HG03378 (cell line): ENCODE data around the gene BUB1B.
"Not testable (repeated sequence)": the region's sequence is repeated elsewhere in the genome, so short reads cannot be mapped to it uniquely, and the experiment has no call there.

Source experiments
- ATAC-seq: cut with Tn5 transposase; IDR thresholded peaks from one replicate; pipeline ENCODE4 v1.9.1; 2021; ENCODE audit warnings: mild to moderate bottlenecking, moderate library complexity; ENCODE audit not compliant: unreplicated experiment

The BUB1B gene

DNA sequence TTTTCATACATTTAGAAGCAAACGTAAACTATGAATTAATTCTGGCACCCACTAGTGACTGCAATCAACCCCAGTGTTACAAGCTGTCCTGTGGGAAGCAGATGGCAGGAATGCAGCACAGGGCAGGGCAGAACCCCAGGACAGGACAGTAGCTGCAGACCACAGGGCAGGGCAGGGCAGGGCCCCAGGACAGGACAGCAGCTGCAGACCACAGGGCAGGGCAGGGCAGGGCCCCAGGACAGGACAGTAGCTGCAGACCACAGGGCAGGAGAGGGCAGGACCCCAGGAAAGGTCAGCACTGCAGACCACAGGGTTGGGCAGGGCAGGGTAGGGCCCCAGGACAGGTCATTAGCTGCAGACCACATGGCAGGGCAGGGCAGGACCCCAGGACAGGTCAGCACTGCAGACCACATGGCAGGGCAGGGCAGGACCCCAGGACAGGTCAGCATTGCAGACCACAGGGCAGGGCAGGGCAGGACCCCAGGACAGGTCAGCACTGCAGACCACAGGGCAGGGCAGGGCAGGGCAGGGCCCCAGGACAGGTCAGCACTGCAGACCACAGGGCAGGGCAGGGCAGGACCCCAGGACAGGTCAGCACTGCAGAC is 24.9 kb upstream of the BUB1B start:
- ATAC-seq: not testable (repeated sequence)

DNA sequence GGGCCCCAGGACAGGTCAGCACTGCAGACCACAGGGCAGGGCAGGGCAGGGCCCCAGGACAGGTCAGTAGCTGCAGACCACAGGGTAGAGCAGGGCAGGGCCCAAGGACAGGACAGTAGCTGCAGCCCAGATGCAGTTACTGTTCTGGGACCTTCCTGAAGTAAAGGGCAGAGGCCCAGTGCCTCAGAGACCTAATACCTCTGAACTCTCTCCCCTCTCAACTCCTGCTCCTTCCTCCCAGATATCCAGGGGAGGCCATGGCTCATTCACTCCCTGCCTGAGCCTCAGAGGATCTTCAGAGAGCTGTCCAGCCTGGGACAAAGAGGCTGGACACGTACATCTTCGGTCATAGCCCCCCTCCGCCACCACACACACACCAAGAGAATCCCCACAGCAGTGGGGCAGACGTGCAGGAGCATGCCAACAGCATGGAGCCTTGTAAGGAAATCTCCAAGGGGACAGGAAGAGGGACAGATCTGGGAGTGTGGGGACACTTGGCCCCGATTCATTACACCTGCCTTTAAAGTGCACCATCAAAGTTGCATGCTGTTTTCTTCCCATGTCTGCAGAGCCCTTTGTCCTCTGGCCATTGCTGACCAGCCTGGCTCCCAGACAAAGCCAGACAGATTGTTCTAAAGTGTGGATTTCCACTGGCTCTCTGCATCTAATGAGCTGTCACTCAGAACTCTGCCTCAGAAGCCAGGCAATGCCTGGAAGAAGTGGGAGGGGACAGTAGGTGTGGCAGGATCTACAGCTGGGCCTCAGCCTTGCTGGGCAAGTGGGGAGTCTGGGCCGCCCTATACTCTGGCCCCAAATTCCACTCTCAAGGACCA is 24.2 kb upstream of the BUB1B start:
- ATAC-seq: no peak

DNA sequence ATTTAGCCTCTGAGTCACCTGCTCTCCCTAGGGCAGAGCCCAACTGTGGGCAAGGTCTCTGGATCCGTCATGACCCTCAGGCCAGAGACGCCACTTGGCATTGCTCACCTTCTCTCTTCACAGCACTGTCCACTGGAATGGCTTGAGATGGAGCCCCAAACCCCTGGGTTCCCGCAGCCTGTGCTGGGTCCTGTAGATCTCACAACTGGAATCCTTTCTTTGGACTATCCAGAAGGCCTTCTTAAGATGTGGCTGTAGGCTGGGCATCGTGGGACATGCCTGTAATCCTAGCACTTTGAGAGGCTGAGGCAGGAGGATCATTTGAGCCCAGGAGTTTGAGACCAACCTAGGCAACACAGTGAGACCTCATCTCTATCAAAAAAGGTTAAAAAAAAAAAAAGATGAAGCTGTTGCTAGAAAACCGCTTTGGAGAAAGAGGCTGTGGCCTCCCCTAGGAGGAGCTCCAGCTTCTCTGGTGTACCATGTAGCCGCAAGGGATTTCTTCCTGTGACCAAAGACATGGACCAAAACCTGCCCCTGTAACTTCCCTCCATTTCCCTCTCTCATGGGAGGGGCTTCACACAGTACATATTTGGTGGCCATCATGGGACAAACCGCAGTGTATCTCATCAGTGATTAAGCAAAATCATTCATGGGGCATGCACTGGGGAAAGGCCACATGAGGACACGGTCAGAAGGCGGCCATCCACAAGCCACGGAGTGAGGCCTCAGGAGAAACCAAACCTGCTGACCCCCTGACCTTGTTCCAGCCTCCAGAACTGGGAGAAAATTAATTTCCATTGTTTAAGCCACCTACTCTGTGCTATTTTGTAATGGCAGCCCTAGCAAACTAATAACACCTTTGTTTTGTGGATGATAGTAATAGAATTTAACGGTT is 23.3 kb upstream of the BUB1B start:
- no peak for ATAC-seq

DNA sequence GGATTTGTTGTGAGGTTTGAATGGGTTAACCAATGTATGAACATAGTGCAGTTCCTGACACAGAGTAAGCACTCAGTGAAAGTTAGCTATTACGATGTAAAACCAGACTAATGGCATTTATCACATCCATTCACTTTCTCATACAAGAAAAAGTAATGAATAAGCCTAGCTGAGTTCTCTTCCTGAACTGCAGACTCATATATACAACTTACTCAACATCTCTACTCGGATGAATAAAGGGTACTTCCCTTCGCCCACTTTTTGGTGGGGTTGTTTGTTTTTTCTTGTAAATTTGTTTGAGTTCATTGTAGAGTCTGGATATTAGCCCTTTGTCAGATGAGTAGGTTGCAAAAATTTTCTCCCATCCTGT is 22.7 kb upstream of the BUB1B start:
- not testable (repeated sequence) for ATAC-seq

DNA sequence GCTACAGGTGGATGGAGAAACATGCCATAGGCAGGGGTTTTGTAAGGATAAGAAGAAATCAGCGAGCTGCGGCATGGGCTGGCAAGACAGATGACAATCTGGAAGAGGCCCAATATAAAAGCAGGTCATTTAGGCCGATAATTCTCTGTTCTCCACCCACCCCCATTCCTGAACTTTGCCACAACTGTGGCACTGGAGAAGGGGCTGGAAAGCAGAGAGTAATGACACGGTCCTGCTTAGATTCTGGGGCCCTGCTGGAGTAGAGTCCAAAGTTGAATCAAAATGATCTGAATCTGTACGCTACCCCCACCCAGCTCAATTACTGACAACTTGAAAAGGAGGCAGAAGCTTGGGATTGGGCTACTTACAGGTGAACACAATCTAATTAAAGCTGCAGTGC is 18.4 kb upstream of the BUB1B start:
- ATAC-seq: no peak

DNA sequence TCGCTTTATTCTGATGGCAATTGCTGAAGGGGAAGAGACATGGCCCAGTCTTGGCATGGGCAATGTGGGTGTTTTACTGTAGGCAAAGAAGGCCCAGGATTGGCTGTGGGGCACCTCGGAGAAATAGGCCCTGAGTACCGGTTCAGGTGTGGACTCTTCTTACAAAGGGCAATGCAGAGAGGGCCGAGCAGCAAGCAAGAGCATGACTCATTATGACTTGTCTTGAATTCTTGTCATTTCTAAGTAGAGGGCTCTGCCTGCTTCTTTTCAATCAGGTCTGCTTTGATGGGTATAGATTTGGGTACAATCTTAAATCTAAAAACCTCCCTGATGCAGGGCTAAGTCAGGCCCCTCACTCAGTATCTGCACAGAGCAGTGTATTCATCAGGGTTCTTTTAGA is 14.8 kb upstream of the BUB1B start:
- no peak for ATAC-seq

DNA sequence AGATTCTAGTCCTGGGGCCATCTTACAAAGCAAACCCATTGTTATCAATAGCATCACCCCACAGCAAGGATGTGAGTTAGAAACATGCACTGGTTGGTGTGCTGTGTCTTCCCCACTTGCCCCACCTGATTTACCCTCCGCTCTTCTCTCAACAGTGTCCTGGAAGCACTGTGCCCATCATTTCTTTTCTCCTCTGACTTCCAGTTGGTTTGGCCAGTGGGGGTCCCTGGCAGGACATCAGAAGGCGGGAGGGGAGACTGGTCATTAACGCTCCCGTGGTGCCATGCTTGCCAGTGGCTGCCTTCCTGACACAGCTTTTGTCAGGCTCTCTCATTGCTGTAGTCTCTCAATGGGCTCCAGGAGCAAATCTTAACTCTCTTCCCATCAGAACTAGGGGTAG is 11.5 kb upstream of the BUB1B start:
- no peak for ATAC-seq

DNA sequence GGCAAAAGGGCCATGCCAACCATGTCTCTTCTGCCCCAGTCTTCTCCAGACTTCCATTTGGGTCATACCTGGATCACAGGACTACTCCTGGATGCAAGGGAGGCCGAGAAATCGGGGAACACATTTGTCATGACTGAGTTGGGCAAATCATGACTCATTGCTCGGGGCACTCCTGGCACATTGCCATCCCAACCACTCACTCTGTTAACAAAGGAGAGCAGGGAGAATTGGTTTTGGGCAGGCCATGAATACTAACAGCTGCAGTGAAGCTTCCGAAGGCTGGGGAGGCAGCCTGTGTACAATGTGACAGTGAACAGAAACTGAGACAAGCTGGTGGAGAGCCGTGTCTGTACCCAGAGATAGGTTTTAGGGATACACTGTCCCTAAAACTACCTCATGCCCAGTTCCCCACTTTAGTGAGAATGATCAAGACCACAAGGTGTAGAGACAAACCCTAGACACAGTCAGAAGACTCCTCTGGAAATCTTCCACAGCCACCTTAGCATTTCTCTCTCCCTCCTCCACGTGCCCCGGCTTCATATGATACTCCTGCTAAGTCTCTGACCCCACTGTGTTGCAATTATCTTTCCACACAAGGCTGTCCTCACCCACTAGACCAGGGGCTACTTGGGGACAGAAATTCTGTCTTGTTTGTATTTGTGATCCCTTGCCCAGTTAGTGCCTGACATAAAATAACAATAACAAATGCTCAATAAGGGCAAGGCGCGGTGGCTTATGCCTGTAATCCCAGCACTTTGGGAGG is 10.5 kb upstream of the BUB1B start:
- ATAC-seq: no peak

DNA sequence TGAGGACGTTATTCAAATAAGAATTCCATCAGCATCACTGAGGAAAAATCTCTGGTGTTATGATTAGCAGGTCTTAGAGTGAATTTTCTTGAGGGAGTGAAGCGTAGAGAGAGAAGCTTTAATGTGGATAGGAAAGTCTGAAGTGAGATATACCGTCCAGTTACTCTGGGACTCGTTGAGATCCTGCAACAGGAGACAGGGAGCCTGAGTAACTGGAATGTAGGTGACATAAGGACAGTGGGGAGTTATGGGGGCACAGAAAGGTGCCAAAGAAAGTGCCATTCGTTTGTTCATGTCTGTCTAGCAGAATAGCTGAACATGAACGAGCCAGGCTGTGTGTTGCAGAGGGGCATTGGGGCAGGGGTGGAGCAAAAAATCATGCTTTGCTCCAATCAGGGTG is 9.4 kb upstream of the BUB1B start:
- no peak for ATAC-seq

DNA sequence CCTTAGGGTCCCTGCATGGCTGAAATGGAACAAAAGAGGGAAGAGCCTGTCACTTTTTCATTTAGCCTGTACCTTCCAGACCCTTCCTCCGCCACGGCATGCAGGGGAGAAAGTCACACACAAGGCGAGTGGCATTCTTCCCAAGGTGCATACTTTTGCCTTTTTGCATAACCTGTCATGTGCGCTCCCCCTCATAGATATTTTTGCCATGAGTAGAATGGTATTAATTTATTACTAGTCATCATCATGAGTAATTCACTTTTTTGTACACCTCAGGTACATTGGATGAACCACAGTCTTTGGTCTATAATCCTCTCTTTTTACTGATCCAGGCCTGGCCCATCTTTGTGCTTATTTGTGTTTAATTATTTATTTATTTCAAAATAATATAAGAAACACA is 8.9 kb upstream of the BUB1B start:
- ATAC-seq: no peak

DNA sequence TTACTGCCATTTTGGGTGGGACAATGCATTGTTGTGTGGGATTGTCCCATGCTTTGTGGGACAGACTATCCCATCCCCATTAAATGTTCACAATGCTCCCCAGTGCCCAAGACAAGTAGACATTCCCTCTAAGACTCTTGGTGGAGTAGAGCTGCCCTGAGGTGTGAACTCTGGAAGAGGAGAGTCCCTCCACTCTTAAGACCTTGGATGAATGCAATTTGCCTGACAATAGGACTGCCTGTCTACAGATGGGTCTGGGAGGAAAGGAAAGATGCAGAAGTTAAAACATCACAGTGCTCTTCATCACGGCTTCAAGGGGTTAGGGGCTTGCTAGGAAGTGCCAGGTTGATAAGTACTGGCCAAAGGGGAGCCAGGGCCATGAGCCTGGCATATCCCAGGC is 6.0 kb upstream of the BUB1B start:
- ATAC-seq: not testable (repeated sequence)

DNA sequence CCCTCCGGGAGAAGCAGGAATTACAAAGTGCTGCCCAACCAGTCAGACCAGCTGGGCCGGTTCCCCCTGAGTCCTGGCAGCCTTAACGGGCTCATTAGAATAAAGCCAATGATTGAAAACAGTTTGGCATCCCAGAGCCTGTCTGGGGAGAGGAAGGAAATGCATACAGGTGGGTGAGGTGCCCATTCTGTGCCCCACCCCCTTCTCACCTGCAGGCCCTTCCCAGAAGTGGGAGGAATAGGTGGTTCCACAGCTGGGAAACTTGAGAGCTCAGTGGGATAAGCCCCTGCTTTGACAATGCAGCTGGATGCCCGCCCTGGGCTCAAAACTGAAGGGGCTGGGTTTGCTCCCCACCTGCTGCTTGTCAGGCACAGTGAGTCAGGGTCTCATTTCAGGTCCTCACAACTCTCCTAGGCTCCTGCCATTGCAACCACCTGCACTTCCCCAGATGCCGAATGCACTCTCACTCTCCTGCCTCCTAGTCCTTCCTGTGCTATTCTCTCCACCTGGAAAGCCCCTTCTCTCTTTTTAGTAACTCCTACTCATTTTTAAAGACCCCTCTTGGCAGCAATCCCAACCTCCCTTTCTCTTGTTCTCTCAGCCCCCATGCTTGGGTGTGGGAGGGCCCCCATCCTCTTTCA is 5.5 kb upstream of the BUB1B start:
- no peak for ATAC-seq

DNA sequence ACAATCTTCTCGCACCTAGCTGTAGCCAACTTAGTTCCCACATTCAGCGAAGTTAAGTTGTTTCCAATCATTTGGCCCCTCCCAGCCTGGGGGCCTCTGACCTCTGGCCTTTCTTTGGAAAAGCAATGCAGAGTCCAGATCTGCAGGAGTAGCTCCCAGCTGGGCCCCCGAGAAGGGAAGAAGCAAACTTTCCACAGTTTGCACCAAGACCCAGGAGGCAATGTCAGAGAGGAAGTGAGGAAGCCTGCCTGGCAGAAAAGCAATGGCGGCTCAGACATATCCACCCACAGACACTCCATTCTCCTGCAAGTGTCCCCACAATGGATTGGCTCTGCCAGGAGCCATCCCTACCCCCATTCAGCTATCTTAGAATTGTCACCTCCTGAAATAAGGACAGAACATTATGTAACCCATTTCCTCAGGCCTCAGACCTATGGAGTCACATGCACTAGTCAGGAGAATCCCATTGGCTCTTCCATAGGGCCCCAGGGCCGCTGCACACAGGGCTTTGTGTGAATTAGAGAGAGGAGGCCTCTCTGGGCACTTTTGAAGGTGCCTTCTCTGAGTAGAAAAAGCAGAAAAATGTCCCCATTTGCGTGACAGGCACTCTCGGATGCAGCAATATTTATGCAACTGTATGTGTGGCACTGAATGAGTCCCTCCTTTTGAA is 3.0 kb upstream of the BUB1B start:
- no peak for ATAC-seq

DNA sequence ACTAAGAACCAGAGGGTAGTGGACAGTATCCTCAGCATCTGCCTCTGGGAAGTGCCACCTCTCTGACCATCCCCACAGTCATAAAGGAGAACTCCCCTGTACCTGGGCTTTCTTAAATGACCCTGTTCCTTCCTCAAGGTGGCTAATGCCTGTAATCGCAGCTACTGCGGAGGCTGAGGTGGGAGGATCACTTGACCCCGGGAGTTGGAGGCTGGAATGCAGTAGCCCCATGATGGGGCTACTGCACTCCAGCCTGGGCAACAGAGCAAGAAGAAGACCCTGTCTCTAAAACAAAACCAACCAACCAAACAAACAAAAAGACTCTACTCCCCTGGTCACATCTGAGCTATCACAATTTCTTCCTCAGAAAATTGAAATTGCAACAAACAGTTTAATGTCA is 848 bp upstream of the BUB1B start:
- no peak for ATAC-seq

DNA sequence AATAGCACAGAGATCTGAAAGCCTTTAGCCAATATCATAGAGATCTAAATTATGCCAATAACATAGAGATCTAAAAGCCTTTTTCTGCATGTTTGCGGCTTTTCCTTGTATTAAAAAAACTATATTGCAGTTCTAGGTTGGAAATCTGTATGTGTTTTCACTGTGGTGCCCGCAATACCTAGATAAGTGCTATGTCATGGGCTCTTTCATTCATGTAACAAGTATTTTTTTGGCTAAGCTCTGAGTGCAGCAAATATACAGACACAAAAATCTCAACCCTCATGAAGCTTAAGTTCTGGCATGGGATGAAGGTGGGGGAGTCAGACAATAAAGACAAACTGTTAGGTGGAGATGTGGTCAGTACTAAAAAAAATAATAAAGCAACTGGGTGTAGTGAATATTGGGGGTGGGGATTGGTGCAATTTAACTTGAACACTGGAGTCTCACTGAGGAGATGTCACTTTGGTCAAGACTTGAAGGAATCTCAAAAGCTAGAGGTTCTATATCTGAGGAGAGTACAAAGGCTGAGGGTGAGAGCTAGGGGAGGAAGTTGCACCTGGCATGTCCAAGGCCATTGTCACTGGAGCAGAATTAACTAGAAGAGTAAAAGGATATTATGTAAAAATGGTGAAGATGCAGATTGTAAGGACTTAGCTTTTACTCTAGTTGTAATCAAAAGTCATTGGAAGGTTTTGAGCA is 973 bp downstream of the BUB1B start:
- ATAC-seq: no peak

DNA sequence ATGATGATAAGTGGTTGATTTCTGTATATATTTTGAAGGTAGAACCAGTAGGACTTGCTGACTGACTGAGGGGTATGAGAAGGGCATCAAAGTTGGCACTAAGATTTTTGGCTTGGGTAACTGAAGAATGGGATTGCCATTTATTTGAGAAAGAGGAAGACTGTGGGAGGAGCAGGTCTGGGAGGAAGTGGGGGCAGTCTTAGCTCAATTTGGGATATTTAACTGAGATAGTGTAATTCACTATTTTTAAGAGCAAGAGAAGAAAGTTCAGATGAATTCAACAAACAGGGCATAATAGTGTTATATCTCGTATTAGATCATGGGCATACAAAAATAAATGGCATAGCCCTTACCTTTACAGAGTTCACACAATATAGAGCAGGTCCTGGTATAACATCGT is 1.7 kb downstream of the BUB1B start:
- no peak for ATAC-seq

DNA sequence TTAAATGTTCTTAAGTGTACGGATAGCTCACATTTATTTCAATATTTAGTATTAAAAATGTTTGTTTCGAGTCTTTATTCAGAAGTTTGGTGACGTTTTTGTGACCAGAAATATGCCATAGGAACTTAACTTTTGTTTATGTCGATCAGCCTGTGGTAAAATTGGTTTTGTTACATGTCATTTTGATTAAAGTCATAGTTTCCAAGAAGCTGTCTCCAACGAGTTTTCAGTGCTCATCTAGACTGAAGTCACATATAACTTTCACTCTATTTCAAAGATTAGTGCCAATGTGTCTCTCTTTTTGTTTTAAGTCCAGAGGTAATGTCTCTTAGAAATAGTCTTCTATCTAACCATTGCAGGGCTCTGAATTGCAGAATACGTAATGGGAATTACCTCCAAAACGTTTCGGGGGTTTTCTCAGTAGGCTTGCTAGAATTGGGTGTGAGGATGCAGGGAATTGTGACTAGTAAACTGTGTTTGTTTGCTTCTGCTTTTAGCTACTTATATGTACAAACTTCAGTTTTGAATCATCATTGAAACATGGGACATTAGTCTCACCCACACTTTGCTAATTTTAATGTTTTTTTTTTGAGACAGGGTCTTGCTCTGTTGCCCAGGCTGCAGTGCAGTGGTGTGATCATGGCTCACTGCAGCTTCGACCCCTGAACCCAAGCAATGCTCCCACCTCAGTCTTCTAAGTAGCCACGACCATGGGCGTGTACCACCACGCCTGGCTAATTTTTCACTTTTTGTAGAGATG is 3.0 kb downstream of the BUB1B start:
- ATAC-seq: no peak

DNA sequence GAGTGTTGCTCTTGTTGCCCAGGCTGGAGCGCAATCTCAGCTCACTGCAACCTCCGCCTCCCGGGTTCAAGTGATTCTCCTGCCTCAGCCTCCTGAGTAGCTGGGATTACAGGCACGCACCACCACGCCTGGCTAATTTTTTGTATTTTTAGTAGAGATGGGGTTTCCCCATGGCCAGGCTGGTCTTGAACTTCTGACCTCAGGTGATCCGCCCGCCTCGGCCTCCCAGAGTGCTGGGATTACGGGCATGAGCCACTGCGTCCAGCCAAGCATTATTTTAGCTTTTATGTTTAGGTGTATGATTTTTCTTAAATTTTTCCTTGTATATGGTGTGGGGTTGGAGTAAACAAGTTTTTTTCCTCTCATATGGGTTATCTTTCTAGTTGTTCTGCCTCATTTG is 6.5 kb downstream of the BUB1B start:
- ATAC-seq: not testable (repeated sequence)

DNA sequence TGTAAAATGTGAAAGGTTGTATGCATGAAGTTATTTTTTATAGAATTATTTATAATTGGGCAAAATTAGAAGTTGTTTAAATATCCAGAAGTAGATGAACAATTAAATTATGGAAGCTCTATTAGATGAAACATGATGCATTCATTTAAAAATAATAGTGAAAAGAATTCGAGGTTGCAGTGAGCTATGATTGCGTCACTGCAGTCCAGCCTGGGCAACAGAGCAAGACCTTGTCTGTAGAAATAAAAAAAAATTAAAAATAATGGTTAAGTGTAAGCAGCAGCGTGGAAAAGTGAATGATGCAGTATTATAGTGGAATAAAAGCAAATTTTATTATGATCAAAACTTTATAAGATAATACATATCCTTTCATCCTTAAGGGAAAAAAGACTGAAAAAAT is 14.3 kb downstream of the BUB1B start:
- ATAC-seq: no peak
